ENCODE measurements around the gene TFPI.

The TFPI gene

DNA sequence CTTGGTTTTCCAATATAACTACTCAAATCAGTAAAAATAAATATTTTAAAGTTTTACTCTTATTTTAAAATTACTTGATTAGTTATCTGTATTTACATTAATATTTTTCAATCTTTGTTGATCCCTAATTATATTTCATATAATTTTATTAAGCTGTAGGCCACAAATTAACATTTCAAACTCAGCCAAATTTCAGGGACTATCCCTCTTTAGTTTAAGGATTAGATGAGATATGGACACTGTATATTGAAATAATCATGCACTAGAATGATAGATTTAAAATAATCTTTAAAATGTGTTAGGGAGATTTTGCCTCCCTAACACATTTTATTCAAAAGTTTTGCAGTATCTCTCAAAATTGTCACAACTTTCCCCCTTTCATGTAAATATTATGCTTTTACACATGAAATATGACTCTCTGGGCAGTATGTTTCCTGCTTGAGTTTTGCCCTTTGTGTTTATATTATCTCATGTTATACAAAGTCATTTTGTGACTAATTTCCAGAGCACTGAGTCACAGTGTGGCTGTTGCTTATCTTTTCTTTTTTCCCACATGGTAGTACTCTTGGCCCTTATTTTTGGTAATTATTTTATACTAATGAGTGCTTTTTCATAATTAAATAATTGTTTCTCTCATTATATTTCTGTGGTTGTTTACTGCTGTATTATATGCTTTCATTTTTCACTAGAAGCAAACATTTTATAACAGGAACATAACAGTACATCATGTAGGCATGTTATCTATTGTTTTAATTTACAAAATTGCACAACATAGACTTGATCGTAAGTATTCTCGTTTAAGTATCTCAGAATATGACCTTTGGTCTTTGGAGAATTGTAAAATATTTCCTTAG is 1.2 kb downstream of the TFPI start:
- TF ChIP-seq ZBTB7A (IDR thresholded peaks at IDR 0.05; ENCODE audit: low read depth) (no peak), YY1 (IDR thresholded peaks at IDR 0.05; ENCODE audit: low read depth) (no peak), FOXM1 (IDR thresholded peaks at IDR 0.05; ENCODE audit: borderline replicate concordance, low read depth) (no peak), RAD21 (IDR thresholded peaks at IDR 0.05; ENCODE audit: low read depth) (no peak), TCF12 (IDR thresholded peaks at IDR 0.05; ENCODE audit: low read depth) (no peak), EP300 (IDR thresholded peaks at IDR 0.05; ENCODE audit: borderline replicate concordance) (no peak), EGR1 (IDR thresholded peaks at IDR 0.05) (no peak), REST (IDR thresholded peaks at IDR 0.05; ENCODE audit: low read depth) (no peak), TEAD4 (IDR thresholded peaks at IDR 0.05) (no peak)

GRCh38 chr2:187552381-187552780 is 1.9 kb downstream of the TFPI start:
- TF ChIP-seq TEAD4 (IDR thresholded peaks at IDR 0.05) (no peak), TAF1 (IDR thresholded peaks at IDR 0.05; ENCODE audit: low read depth) (no peak), USF1 (IDR thresholded peaks at IDR 0.05) (no peak), ZBTB7A (IDR thresholded peaks at IDR 0.05; ENCODE audit: low read depth) (no peak), TCF12 (IDR thresholded peaks at IDR 0.05; ENCODE audit: low read depth) (no peak), EGR1 (IDR thresholded peaks at IDR 0.05) (no peak), MAX (IDR thresholded peaks at IDR 0.05) (no peak)

- TF ChIP-seq CREB1 (IDR thresholded peaks at IDR 0.05; ENCODE audit: low read depth): no peak
- TF ChIP-seq TEAD4 (IDR thresholded peaks at IDR 0.05): no peak
- no peak for TF ChIP-seq CEBPB (IDR thresholded peaks at IDR 0.05)
- TF ChIP-seq USF1 (IDR thresholded peaks at IDR 0.05): no peak
Measured at GRCh38 chr2:187550857-187551256, 3.4 kb downstream of the TFPI start.

DNA sequence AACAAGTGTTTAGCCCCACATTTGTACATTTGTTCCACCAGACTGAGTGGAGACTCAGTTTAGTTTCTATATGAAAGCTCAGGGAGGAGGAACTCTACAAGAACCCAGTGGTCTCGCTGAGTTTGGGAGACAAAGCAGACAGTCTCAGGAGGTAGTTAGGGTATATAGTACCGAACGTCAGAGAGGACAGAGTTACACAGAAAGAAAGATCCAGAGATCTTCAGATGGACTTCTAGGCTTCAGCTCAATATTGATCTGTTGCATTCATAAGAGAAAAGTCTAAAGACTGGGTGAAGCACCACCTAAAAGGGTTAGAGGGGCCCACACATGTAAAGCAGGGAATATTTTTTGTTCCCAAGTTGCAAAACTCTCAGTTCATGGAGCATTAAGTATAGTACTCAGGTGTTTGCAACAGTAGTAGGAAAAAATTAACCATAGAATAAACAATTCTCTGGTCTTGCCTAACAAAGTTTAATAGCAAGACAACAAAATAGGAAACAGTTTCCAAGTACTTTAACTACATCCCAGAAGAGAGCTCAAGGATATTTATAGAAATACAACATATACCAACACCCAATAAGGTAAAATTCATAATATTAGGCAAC is 4.2 kb downstream of the TFPI start:
- no peak for TF ChIP-seq CEBPB (IDR thresholded peaks at IDR 0.05)
- no peak for TF ChIP-seq EP300 (IDR thresholded peaks at IDR 0.05; ENCODE audit: borderline replicate concordance)
- no peak for TF ChIP-seq TEAD4 (IDR thresholded peaks at IDR 0.05)
- TF ChIP-seq TAF1 (IDR thresholded peaks at IDR 0.05; ENCODE audit: low read depth): no peak
- TF ChIP-seq REST (IDR thresholded peaks at IDR 0.05; ENCODE audit: low read depth): no peak
- no peak for TF ChIP-seq EGR1 (IDR thresholded peaks at IDR 0.05)
- no peak for TF ChIP-seq ZBTB7A (IDR thresholded peaks at IDR 0.05; ENCODE audit: low read depth)
- TF ChIP-seq RAD21 (IDR thresholded peaks at IDR 0.05; ENCODE audit: low read depth): no peak
- TF ChIP-seq MAX (IDR thresholded peaks at IDR 0.05): no peak
- no peak for TF ChIP-seq FOXM1 (IDR thresholded peaks at IDR 0.05; ENCODE audit: borderline replicate concordance, low read depth)
- TF ChIP-seq USF1 (IDR thresholded peaks at IDR 0.05): no peak
- TF ChIP-seq TCF12 (IDR thresholded peaks at IDR 0.05; ENCODE audit: low read depth): no peak
- TF ChIP-seq YY1 (IDR thresholded peaks at IDR 0.05; ENCODE audit: low read depth): no peak
- TF ChIP-seq CREB1 (IDR thresholded peaks at IDR 0.05; ENCODE audit: low read depth): no peak
- no peak for TF ChIP-seq NFIC (IDR thresholded peaks at IDR 0.05)

DNA sequence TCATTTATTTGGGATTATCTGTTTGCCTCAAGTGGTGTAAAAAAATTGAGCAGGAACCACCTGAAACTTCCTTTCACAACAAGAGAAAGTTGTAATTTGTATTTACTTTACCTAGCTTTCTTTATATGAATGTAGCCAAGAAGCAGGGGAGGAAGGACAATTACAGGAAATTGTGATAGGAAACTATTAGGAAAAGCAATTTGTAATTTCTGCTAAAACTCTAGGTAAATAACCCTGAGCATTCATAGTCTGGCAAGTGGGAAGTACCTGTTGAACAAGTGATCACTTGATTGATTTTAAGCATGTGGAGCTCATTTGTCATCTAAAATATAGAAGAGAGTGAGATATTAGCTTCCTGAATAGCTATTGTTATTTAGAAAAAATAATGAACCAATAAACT is 5.0 kb downstream of the TFPI start:
- no peak for TF ChIP-seq RAD21 (IDR thresholded peaks at IDR 0.05; ENCODE audit: low read depth)
- TF ChIP-seq MAX (IDR thresholded peaks at IDR 0.05): no peak
- no peak for TF ChIP-seq FOXM1 (IDR thresholded peaks at IDR 0.05; ENCODE audit: borderline replicate concordance, low read depth)
- TF ChIP-seq TEAD4 (IDR thresholded peaks at IDR 0.05): no peak
